HepG2 (cell line): ENCODE results near the gene GJC2. TPM values are rescaled to one million over a fixed set of nuclear protein-coding genes. Genes with fewer than 3 reads are reported as not detected.

Source experiments
- ATF1 ChIP-seq: IDR thresholded peaks from 2 replicates; pipeline ENCODE4 v1.6.1; 2016; ENCODE audit warnings: mild to moderate bottlenecking, control low read depth
- ATRX ChIP-seq: sonication (generic); formaldehyde crosslinking; IDR thresholded peaks from 2 replicates; pipeline ENCODE4 v1.4.0; 2020; ENCODE audit warnings: missing genetic modification reagents, borderline replicate concordance
- BCLAF1 ChIP-seq: fragments of 450-650 bp; IDR thresholded peaks from 2 replicates; pipeline ENCODE4 v1.6.1; 2017; ENCODE audit warnings: mild to moderate bottlenecking
- CENPT ChIP-seq: sonication (generic); formaldehyde crosslinking; IDR thresholded peaks from 2 replicates; pipeline ENCODE4 v1.8.0; 2022; ENCODE audit warnings: low read depth, mild to moderate bottlenecking, moderate library complexity, missing genetic modification reagents
- DZIP1 ChIP-seq: sonication (generic); formaldehyde crosslinking; IDR thresholded peaks from 2 replicates; pipeline ENCODE4 v1.5.0; 2020; ENCODE audit warnings: mild to moderate bottlenecking, missing genetic modification reagents
- FIP1L1 ChIP-seq: fragments of 200-400 bp; formaldehyde crosslinking; IDR thresholded peaks from 2 replicates; pipeline ENCODE4 v1.6.1; 2018; ENCODE audit warnings: low read depth, mild to moderate bottlenecking, low read length, moderate library complexity, borderline replicate concordance; ENCODE audit not compliant: insufficient read depth
- GMEB2 ChIP-seq: IDR thresholded peaks from 2 replicates; pipeline ENCODE4 v1.6.1; 2016; ENCODE audit warnings: missing biosample characterization, missing genetic modification reagents, low read depth
- KDM1A ChIP-seq: IDR thresholded peaks from 2 replicates; pipeline ENCODE4 v1.6.1; 2016; ENCODE audit warnings: missing compliant biosample characterization
- LBX2 ChIP-seq: sonication (generic); formaldehyde crosslinking; IDR thresholded peaks from 2 replicates; pipeline ENCODE4 v1.5.0; 2020; ENCODE audit warnings: missing genetic modification reagents, mild to moderate bottlenecking, borderline replicate concordance
- MTA1 ChIP-seq: sonication (generic); formaldehyde crosslinking; IDR thresholded peaks from 2 replicates; pipeline ENCODE4 v1.4.0; 2020; ENCODE audit warnings: missing genetic modification reagents, mild to moderate bottlenecking, borderline replicate concordance
- PRPF4 ChIP-seq: fragments of 200-400 bp; formaldehyde crosslinking; IDR thresholded peaks from 2 replicates; pipeline ENCODE4 v1.6.1; 2016; ENCODE audit warnings: low read length, low read depth; ENCODE audit not compliant: poor library complexity, severe bottlenecking
- SMAD3 ChIP-seq: sonication (generic); formaldehyde crosslinking; IDR thresholded peaks from 2 replicates; pipeline ENCODE4 v1.4.0; 2020; ENCODE audit warnings: missing genetic modification reagents
- SSRP1 ChIP-seq: IDR thresholded peaks from 2 replicates; pipeline ENCODE4 v1.6.1; 2016; ENCODE audit warnings: control low read depth
- TSC22D2 ChIP-seq: sonication (generic); formaldehyde crosslinking; IDR thresholded peaks from 2 replicates; pipeline ENCODE4 v1.5.1; 2020; ENCODE audit warnings: missing genetic modification reagents, mild to moderate bottlenecking, borderline replicate concordance
- ZBTB44 ChIP-seq: sonication (generic); formaldehyde crosslinking; IDR thresholded peaks from 2 replicates; pipeline ENCODE4 v1.4.0; 2020; ENCODE audit warnings: missing genetic modification reagents
- ZFP36L1 ChIP-seq: sonication (generic); formaldehyde crosslinking; IDR thresholded peaks from 2 replicates; pipeline ENCODE4 v1.8.0; 2022; ENCODE audit warnings: mild to moderate bottlenecking, missing genetic modification reagents, moderate library complexity
- ZFY ChIP-seq: sonication (generic); formaldehyde crosslinking; IDR thresholded peaks from 2 replicates; pipeline ENCODE4 v1.4.0; 2020; ENCODE audit warnings: missing genetic modification reagents
- ZNF547 ChIP-seq: sonication (generic); formaldehyde crosslinking; IDR thresholded peaks from 2 replicates; pipeline ENCODE4 v1.5.1; 2020; ENCODE audit warnings: mild to moderate bottlenecking, missing genetic modification reagents
- ZNF549 ChIP-seq: sonication (generic); formaldehyde crosslinking; IDR thresholded peaks from 2 replicates; pipeline ENCODE4 v1.5.0; 2020; ENCODE audit warnings: missing genetic modification reagents
- ZNF607 ChIP-seq: sonication (generic); formaldehyde crosslinking; IDR thresholded peaks from 2 replicates; pipeline ENCODE4 v1.5.1; 2020; ENCODE audit warnings: missing genetic modification reagents, mild to moderate bottlenecking, borderline replicate concordance
- ZSCAN20 ChIP-seq: sonication (generic); formaldehyde crosslinking; IDR thresholded peaks from 2 replicates; pipeline ENCODE4 v1.4.0; 2020; ENCODE audit warnings: missing genetic modification reagents, mild to moderate bottlenecking, borderline replicate concordance
- polyA plus RNA-seq, 8 experiments: library from polyadenylated mRNA; depleted of rRNA in 3 of 8; stranded (reverse) in 7 of 8; unstranded in 1 of 8; fragments of >200 nt; fragmentation: Illumina TruSeq in 4 of 8; extraction: Trizol in 4 of 8; gene quantifications; 2 replicates each; pipeline versions ENCODE4 v1.2.1 to v1.2.3, GENCODE V29; 2011 to 2016; ENCODE audit warnings: low read depth in 4 of 8, missing spikeins in 1 of 8, mixed read lengths in 1 of 8; ENCODE audit not compliant: insufficient read depth in 1 of 8
- total RNA-seq, 5 experiments: library from RNA; depleted of rRNA; stranded (reverse); fragments of >200 nt; fragmentation: Illumina TruSeq; extraction: Trizol; gene quantifications; 2 replicates each; pipeline ENCODE4 v1.2.3, GENCODE V29; 2016; ENCODE audit warnings: low read depth in 1 of 5

GJC2 gene
- total and polyA plus RNA-seq, 2 of the 13 experiments (the other 11 are each of a cell fraction or from before 2014, with no cell fraction given), result 1.6 to 3.8 TPM

GRCh38 chr1:228109962-228110488, 39.7 kb upstream of the GJC2 start (continued):
- TF ChIP-seq TSC22D2 (CRISPR knock-in tag) (no peak), CENPT (CRISPR knock-in tag) (no peak), ATF1 (no peak), MTA1 (CRISPR knock-in tag) (no peak), ZNF549 (CRISPR knock-in tag) (no peak), PRPF4 (no peak), ZFY (peak; percentile 36; the same call in 1 of the 2 replicates), ZSCAN20 (CRISPR knock-in tag) (no peak), DZIP1 (no peak), LBX2 (CRISPR knock-in tag) (no peak), ZNF607 (CRISPR knock-in tag) (no peak), GMEB2 (no peak), SSRP1 (CRISPR knock-in tag) (no peak), KDM1A (CRISPR knock-in tag) (no peak), ATRX (CRISPR knock-in tag) (no peak), SMAD3 (no peak), ZNF547 (CRISPR knock-in tag) (no peak), ZFP36L1 (CRISPR knock-in tag) (no peak), BCLAF1 (no peak), FIP1L1 (no peak), ZBTB44 (CRISPR knock-in tag) (no peak)
